H1 (cell line): ENCODE measurements around the gene MAGI3. TPM values are rescaled to one million over a fixed set of nuclear protein-coding genes. Genes with fewer than 3 reads are reported as not detected.

Experiments used
- CTCF ChIA-PET: fragments of 300-600 bp; sonication (Branson Sonifier 250); formaldehyde crosslinking; loops from one replicate; lab custom pipeline; 2021; ENCODE audit not compliant: partially characterized antibody; lab: Charles Lee
- POLR2A ChIA-PET: fragments of 300-600 bp; sonication (Branson Sonifier 250); formaldehyde crosslinking; loops from one replicate; lab custom pipeline; 2021; ENCODE audit warnings: inconsistent platforms; ENCODE audit not compliant: partially characterized antibody; lab: Charles Lee
- DNase-seq, 2 experiments: peaks; one replicate each; pipeline versions ENCODE4 v3.0.0 to v3.0.0-alpha.2; 2010 to 2022; ENCODE audit warnings: low spot score in 2 of 2, low read depth in 1 of 2, mixed read lengths in 1 of 2
- FAIRE-seq: peaks from 2 replicates; lab custom pipeline; 2011; peaks lifted over from hg19 to GRCh38; lab: Jason Lieb, UNC
- H2AFZ ChIP-seq: 2 replicates; pipeline ENCODE4 v1.8.1; 2012; ENCODE audit warnings: low read length, inconsistent platforms
- H2AK5ac ChIP-seq: 2 replicates; pipeline ENCODE4 v1.6.1; 2013; ENCODE audit warnings: low read depth, low read length
- H2BK120ac ChIP-seq: replicated peaks from 2 replicates; pipeline ENCODE3; 2013; ENCODE audit warnings: low read depth, low read length, inconsistent platforms
- H2BK12ac ChIP-seq: 2 replicates; pipeline ENCODE4 v1.6.1; 2013; ENCODE audit warnings: low read depth, low read length
- H2BK15ac ChIP-seq: 2 replicates; pipeline ENCODE4 v1.6.1; 2013; ENCODE audit warnings: low read length
- H2BK20ac ChIP-seq: 2 replicates; pipeline ENCODE4 v1.6.1; 2013; ENCODE audit warnings: low read length
- H2BK5ac ChIP-seq: 2 replicates; pipeline ENCODE4 v1.6.1; 2013; ENCODE audit warnings: low read depth, low read length
- H3K14ac ChIP-seq: 2 replicates; pipeline ENCODE4 v1.6.1; 2013; ENCODE audit warnings: inconsistent platforms; ENCODE audit not compliant: insufficient read length
- H3K18ac ChIP-seq: 2 replicates; pipeline ENCODE4 v1.6.1; 2013; ENCODE audit warnings: low read length; ENCODE audit errors: extremely low read depth
- H3K23ac ChIP-seq: 2 replicates; pipeline ENCODE4 v1.6.1; 2013; ENCODE audit warnings: inconsistent platforms; ENCODE audit not compliant: insufficient read length
- H3K23me2 ChIP-seq: 2 replicates; pipeline ENCODE4 v1.6.1; 2013; ENCODE audit warnings: low read depth, low read length
- H3K27ac ChIP-seq: 2 replicates; pipeline ENCODE4 v1.6.1; 2011; ENCODE audit warnings: low read depth, low read length, inconsistent platforms
- H3K27me3 ChIP-seq, 4 experiments: replicated peaks in 1 of 4; 1 replicate in 1 of 4; 2 replicates in 3 of 4; pipeline versions ENCODE4 v1.6.1 to v1.8.1; 2011 to 2013; ENCODE audit warnings: low read length in 3 of 4, mild to moderate bottlenecking in 3 of 4, inconsistent platforms in 2 of 4, mixed read lengths in 2 of 4, moderate library complexity in 1 of 4; ENCODE audit not compliant: control insufficient read depth in 3 of 4, insufficient read depth in 3 of 4; ENCODE audit errors: extremely low read depth in 1 of 4
- H3K36me3 ChIP-seq, 4 experiments: 2 replicates each; pipeline versions ENCODE4 v1.6.1 to v1.8.1; 2011 to 2013; ENCODE audit warnings: mild to moderate bottlenecking in 4 of 4, low read length in 3 of 4, moderate library complexity in 2 of 4, control low read depth in 1 of 4, inconsistent platforms in 1 of 4; ENCODE audit not compliant: insufficient read depth in 4 of 4, control insufficient read depth in 2 of 4
- H3K4ac ChIP-seq: replicated peaks from 2 replicates; pipeline ENCODE3; 2013; ENCODE audit warnings: low read length, low read depth, mixed read lengths, inconsistent platforms; ENCODE audit not compliant: insufficient read length
- H3K4me1 ChIP-seq, 4 experiments: replicated peaks in 1 of 4; 1 replicate in 1 of 4; 2 replicates in 3 of 4; pipeline versions ENCODE4 v1.6.1 to v1.8.1; 2011 to 2013; ENCODE audit warnings: low read length in 3 of 4, inconsistent platforms in 2 of 4, mixed read lengths in 1 of 4; ENCODE audit not compliant: insufficient read depth in 4 of 4, control insufficient read depth in 3 of 4
- H3K4me2 ChIP-seq, 2 experiments: 2 replicates each; pipeline versions ENCODE4 v1.6.1 to v1.8.1; 2011 to 2013; ENCODE audit warnings: low read depth in 2 of 2, low read length in 2 of 2, control low read depth in 1 of 2, inconsistent platforms in 1 of 2, mild to moderate bottlenecking in 1 of 2; ENCODE audit not compliant: insufficient read depth in 1 of 2
- H3K4me3 ChIP-seq, 4 experiments: fragments of 200-600, 300-600 bp in 1 of 4; sonication (generic), shearing (Covaris generic), sonication (Bioruptor Twin) in 1 of 4; 2 replicates each; pipeline versions ENCODE4 v1.5.1 to v1.8.1; 2011 to 2016; ENCODE audit warnings: low read length in 4 of 4, low read depth in 3 of 4, control low read depth in 2 of 4, inconsistent platforms in 2 of 4, mild to moderate bottlenecking in 2 of 4, mixed read lengths in 1 of 4, moderate library complexity in 1 of 4; ENCODE audit not compliant: insufficient read depth in 2 of 4; ENCODE audit errors: extremely low read depth in 1 of 4
- H3K56ac ChIP-seq: replicated peaks from 2 replicates; pipeline ENCODE3; 2013; ENCODE audit warnings: low read depth, mild to moderate bottlenecking, mixed read lengths, low read length, inconsistent platforms; ENCODE audit not compliant: insufficient read length
- H3K79me1 ChIP-seq: 2 replicates; pipeline ENCODE4 v1.6.1; 2013; ENCODE audit warnings: low read depth, low read length, control low read depth
- H3K79me2 ChIP-seq, 2 experiments: 2 replicates each; pipeline versions ENCODE4 v1.6.1 to v1.8.1; 2012 to 2013; ENCODE audit warnings: low read length in 2 of 2, mild to moderate bottlenecking in 2 of 2, inconsistent platforms in 1 of 2; ENCODE audit not compliant: insufficient read depth in 2 of 2, control insufficient read depth in 1 of 2
- H3K9ac ChIP-seq, 4 experiments: replicated peaks in 1 of 4; 1 replicate in 1 of 4; 2 replicates in 3 of 4; pipeline versions ENCODE4 v1.6.1 to v1.8.1; 2011 to 2013; ENCODE audit warnings: low read depth in 3 of 4, low read length in 3 of 4, control low read depth in 2 of 4, mild to moderate bottlenecking in 2 of 4, moderate library complexity in 2 of 4, inconsistent platforms in 1 of 4; ENCODE audit errors: extremely low read depth in 1 of 4
- H3K9me3 ChIP-seq, 2 experiments: 2 replicates each; pipeline versions ENCODE4 v1.6.1 to v1.8.1; 2012 to 2013; ENCODE audit warnings: mild to moderate bottlenecking in 2 of 2, moderate library complexity in 2 of 2, control low read depth in 1 of 2, inconsistent platforms in 1 of 2, low read depth in 1 of 2, low read length in 1 of 2, mixed read lengths in 1 of 2; ENCODE audit not compliant: insufficient read depth in 2 of 2
- H4K20me1 ChIP-seq, 2 experiments: replicated peaks in 1 of 2; 2 replicates each; pipeline versions ENCODE3 to v1.8.1; 2011 to 2013; ENCODE audit warnings: inconsistent platforms in 2 of 2, low read length in 2 of 2, mild to moderate bottlenecking in 1 of 2; ENCODE audit not compliant: insufficient read depth in 2 of 2, control insufficient read depth in 1 of 2
- H4K5ac ChIP-seq: 2 replicates; pipeline ENCODE4 v1.6.1; 2013; ENCODE audit warnings: low read length, low read depth, mixed read lengths, inconsistent platforms; ENCODE audit not compliant: insufficient read length
- H4K8ac ChIP-seq: 2 replicates; pipeline ENCODE4 v1.8.0; 2013; ENCODE audit warnings: mild to moderate bottlenecking, moderate library complexity, low read length, inconsistent platforms; ENCODE audit not compliant: insufficient read depth; ENCODE audit errors: extremely low read depth
- H4K91ac ChIP-seq: replicated peaks from 2 replicates; pipeline ENCODE3; 2013; ENCODE audit warnings: low read length, mixed read lengths, inconsistent platforms; ENCODE audit not compliant: insufficient read length
- POLR2AphosphoS5 ChIP-seq: IDR thresholded peaks from 2 replicates; pipeline ENCODE4 v1.6.1; 2011; ENCODE audit warnings: low read depth, low read length
- SIRT6 ChIP-seq: IDR thresholded peaks from one replicate; pipeline ENCODE4 v1.7.1; 2012; ENCODE audit warnings: low read length, inconsistent platforms
- WGBS, 2 experiments: shearing (Covaris generic) in 1 of 2; methylation state at CpG; one replicate each; pipeline versions ENCODE4 v1.1.6 to v1.1.7; 2013 to 2015; ENCODE audit warnings: low lambda C conversion rate in 2 of 2, mixed read lengths in 2 of 2, inconsistent platforms in 1 of 2, low coverage in 1 of 2, missing lambda C conversion rate in 1 of 2; ENCODE audit not compliant: insufficient replicate concordance in 2 of 2, insufficient coverage in 1 of 2, insufficient read length in 1 of 2; ENCODE audit errors: extremely low coverage in 1 of 2, missing lambda C conversion rate in 1 of 2; 5-methylcytosine and 5-hydroxymethylcytosine counted together
- polyA plus RNA-seq, 7 experiments: library from polyadenylated mRNA; depleted of rRNA in 3 of 7; stranded (reverse) in 5 of 7; unstranded in 2 of 7; fragments of >200 nt in 5 of 7; fragments of 200-250 nt in 2 of 7; gene quantifications; 1 replicate in 5 of 7; 2 replicates in 1 of 7; 4 replicates in 1 of 7; pipeline versions ENCODE4 v1.2.1 to v1.2.3, GENCODE V29; 2011 to 2013; ENCODE audit warnings: missing spikeins in 2 of 7, mixed read lengths in 2 of 7
- total RNA-seq: library from RNA; stranded (reverse); fragmentation: NEBNext Ultra II Directional; extraction: Animal tissue kit (Norgen Biotek cat#: 25700); gene quantifications from 2 replicates; pipeline ENCODE4 v1.2.1, GENCODE V29; 2021

Gene MAGI3
- total and polyA plus RNA-seq, 2 of the 8 experiments (the other 6 are each of a cell fraction or from before 2014, with no cell fraction given): 2.3 to 7.8 TPM

- CTCF ChIA-PET: no interaction called here
- no peaks in the 10 kb centered on the region for H3K27me3 ChIP-seq
- TF ChIP-seq SIRT6: no peak
- no peak for TF ChIP-seq POLR2AphosphoS5
Observed at GRCh38 chr1:113641396-113641795, 251.1 kb downstream of the MAGI3 start.

More at GRCh38 chr1:113641396-113641795, 251.1 kb downstream of the MAGI3 start:
- Histone ChIP-seq H2BK5ac (no peak overlapping the region), H2BK20ac (no peak overlapping the region), H4K20me1 (no peaks in the 10 kb centered on the region), H4K5ac (no peak overlapping the region), H4K91ac (no peak overlapping the region), H3K79me1 (no peaks in the 10 kb centered on the region; the same call in 1 of the 2 replicates), H2BK12ac (no peak overlapping the region), H3K79me2 (no peaks in the 10 kb centered on the region), H3K4me2 (no peak overlapping the region), H3K27ac (no peak overlapping the region), H3K4me3 (no peak overlapping the region), H3K18ac (no peak overlapping the region), H3K36me3 (no peaks in the 10 kb centered on the region; a peak in 1 of 8 replicates), H3K4ac (no peak overlapping the region), H2AFZ (no peak overlapping the region), H3K14ac (no peak overlapping the region), H2AK5ac (no peak overlapping the region), H3K9me3 (peaks cover 5 to 9% of the 10 kb centered on the region in 2 experiments; a peak in 2 of 4 replicates), H4K8ac (no peak overlapping the region), H3K56ac (no peak overlapping the region), H2BK15ac (no peak overlapping the region), H3K23ac (no peak overlapping the region), H3K9ac (no peak overlapping the region), H3K4me1 (no peaks in the 10 kb centered on the region), H2BK120ac (no peak overlapping the region), H3K23me2 (no peaks in the 10 kb centered on the region)
- 86% methylated on average over 1 of the region's 1 CpG; no CpG with 5 or more reads in 1 of the 2 experiments for WGBS, 2 experiments
- POLR2A ChIA-PET: no interaction called here
- DNase-seq (no peak), FAIRE-seq (no peak)
